Measurements from ENCODE around the gene LY6G6D. TPM values are rescaled to one million over a fixed set of nuclear protein-coding genes. Genes with fewer than 3 reads are reported as not detected.

The LY6G6D gene
- total and polyA plus RNA-seq, 2 donors (not counting 1 experiment from before 2014, with no cell fraction given), result not detected

DNA sequence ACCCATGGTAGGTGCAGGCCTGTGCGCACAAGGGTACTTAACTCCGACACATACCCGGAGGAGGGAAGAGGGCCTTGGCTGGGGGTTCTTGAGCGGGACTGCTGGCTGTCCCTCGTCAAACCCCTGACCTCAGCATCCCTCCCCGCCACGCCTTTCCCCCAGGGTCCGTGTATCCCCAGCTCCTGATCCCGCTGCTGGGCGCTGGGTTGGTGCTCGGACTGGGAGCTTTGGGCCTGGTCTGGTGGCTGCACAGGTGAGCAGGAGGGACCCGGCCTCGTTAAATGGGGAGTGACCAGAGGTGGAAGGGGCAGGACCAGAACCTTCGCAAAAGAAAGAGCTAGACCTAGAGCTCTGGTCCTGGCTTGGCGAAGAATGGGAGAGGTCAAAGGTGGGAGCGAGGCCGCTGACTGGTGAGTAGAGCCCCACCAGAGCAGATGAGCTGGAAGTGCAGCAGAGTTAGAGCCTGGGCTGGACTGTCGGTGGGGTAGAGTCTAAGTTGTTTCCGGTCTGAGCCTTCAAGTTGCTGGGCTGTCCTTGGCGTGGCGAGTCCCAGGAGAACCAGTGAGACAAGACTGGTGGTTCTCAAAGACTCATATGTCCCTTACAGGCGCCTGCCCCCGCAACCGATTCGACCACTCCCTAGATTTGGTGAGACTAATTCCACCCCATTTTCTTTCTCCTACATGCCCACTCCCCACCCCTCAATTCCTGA lies 9.0 kb downstream of the LY6G6D start:
- intact Hi-C loops (cut with micrococcal nuclease), result no loop called here
- Histone ChIP-seq H3K79me2 (ENCODE audit: control insufficient read depth, insufficient read depth, low read length) (peaks cover 13% of the 10 kb centered on the region), H3K9me3 (ENCODE audit: control extremely low read depth in 1 of 3, control insufficient read depth in 2 of 3, insufficient read depth in 1 of 3, low read length in 2 of 3) (no peaks in the 10 kb centered on the region), H3K4me1 (ENCODE audit: control insufficient read depth in 2 of 2, insufficient read depth in 2 of 2, low read length in 2 of 2) (peaks cover 38 to 46% of the 10 kb centered on the region in 2 donors), H3K4me3 (ENCODE audit: control extremely low read depth in 1 of 5, extremely low read depth in 1 of 5, insufficient read depth in 1 of 5, low read depth in 2 of 5, low read length in 4 of 5) (peak overlapping the region in 1 of 5 experiments; percentile 12), H2AFZ (ENCODE audit: insufficient read depth, low read depth, low read length, poor library complexity, severe bottlenecking) (no peak overlapping the region), H3K4me2 (replicated peaks; ENCODE audit: low read depth, low read length, poor library complexity, severe bottlenecking) (peak overlapping the region; percentile 58), H3K36me3 (replicated peaks in 1 of 2; ENCODE audit: control extremely low read depth in 1 of 2, control insufficient read depth in 1 of 2, extremely low read depth in 1 of 2, insufficient read depth in 2 of 2, low read length in 1 of 2) (peaks cover 0 to 18% of the 10 kb centered on the region in 2 experiments), H3K27me3 (replicated peaks in 1 of 4; ENCODE audit: control extremely low read depth in 1 of 4, control insufficient read depth in 3 of 4, insufficient read depth in 4 of 4, low read length in 3 of 4) (no peaks in the 10 kb centered on the region), H3K9ac (ENCODE audit: low read length) (no peak overlapping the region), H3K27ac (ENCODE audit: low read length in 2 of 2) (no peak overlapping the region), H4K20me1 (ENCODE audit: control insufficient read depth, insufficient read depth, low read length, poor library complexity, severe bottlenecking) (no peaks in the 10 kb centered on the region)
- no peaks in the 10 kb centered on the region for H3K9me3 Mint-ChIP-seq (ENCODE audit: insufficient read depth)
- H3K4me1 Mint-ChIP-seq, result peaks cover 53% of the 10 kb centered on the region
- DNase-seq (no peak), ATAC-seq (ENCODE audit: low read depth) (no peak)
- no peaks in the 10 kb centered on the region for H3K27me3 Mint-ChIP-seq
- TF ChIP-seq, protein P1, sequence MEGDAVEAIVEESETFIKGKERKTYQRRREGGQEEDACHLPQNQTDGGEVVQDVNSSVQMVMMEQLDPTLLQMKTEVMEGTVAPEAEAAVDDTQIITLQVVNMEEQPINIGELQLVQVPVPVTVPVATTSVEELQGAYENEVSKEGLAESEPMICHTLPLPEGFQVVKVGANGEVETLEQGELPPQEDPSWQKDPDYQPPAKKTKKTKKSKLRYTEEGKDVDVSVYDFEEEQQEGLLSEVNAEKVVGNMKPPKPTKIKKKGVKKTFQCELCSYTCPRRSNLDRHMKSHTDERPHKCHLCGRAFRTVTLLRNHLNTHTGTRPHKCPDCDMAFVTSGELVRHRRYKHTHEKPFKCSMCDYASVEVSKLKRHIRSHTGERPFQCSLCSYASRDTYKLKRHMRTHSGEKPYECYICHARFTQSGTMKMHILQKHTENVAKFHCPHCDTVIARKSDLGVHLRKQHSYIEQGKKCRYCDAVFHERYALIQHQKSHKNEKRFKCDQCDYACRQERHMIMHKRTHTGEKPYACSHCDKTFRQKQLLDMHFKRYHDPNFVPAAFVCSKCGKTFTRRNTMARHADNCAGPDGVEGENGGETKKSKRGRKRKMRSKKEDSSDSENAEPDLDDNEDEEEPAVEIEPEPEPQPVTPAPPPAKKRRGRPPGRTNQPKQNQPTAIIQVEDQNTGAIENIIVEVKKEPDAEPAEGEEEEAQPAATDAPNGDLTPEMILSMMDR (IDR thresholded peaks at IDR 0.05), result no peak
- TF ChIP-seq EZH2 (IDR thresholded peaks at IDR 0.05; ENCODE audit: borderline replicate concordance, insufficient read depth, low read depth, low read length, poor library complexity, severe bottlenecking), result no peak
- H3K4me3 Mint-ChIP-seq, result no peak overlapping the region
- CTCF ChIA-PET, result interaction anchor here (1.0 to 1.9 kb wide), 2 partner anchors 9 to 140 kb away, joined by 3 to 4 read pairs; partner anchors contain the start of gene LY6G6D
- peak overlapping the region; percentile 29 for H3K27ac Mint-ChIP-seq
- POLR2A ChIA-PET, result interaction anchor here (0.5 to 1.5 kb wide), 5 partner anchors 14 to 162 kb away, joined by 3 to 8 read pairs (median 4); no protein-coding TSS in a partner anchor
- 92% methylated on average over 24 of the region's 25 CpGs for WGBS (ENCODE audit: insufficient coverage)
